OCI-LY3 (cell line): ENCODE results near the gene CAMKV.

Source experiments
- H2AFZ ChIP-seq: fragments of 200-600, 300-600 bp; shearing (Covaris generic); 2 replicates; pipeline ENCODE4 v1.6.0; 2014; ENCODE audit warnings: antibody characterized with exemption, low read depth, low read length
- H3K27ac ChIP-seq: fragments of 200-600, 300-600 bp; sonication (generic); 2 replicates; pipeline ENCODE4 v1.5.1; 2014; ENCODE audit warnings: mild to moderate bottlenecking, low read length, moderate library complexity, mixed read lengths
- H3K27me3 ChIP-seq: fragments of 200-600, 300-600 bp; sonication (generic); 2 replicates; pipeline ENCODE4 v1.6.1; 2014; ENCODE audit warnings: low read depth, low read length, mixed read lengths
- H3K36me3 ChIP-seq: fragments of 200-600, 300-600 bp; sonication (generic); replicated peaks from 2 replicates; pipeline ENCODE3; 2014; ENCODE audit warnings: low read depth, low read length, mixed read lengths
- H3K4me1 ChIP-seq: fragments of 300-600, 200-600 bp; sonication (generic); 2 replicates; pipeline ENCODE4 v1.6.1; 2014; ENCODE audit warnings: low read length, mixed read lengths
- H3K4me2 ChIP-seq: fragments of 200-600, 300-600 bp; sonication (generic); 2 replicates; pipeline ENCODE4 v1.6.1; 2014; ENCODE audit warnings: low read length, mixed read lengths
- H3K4me3 ChIP-seq: fragments of 300-600, 200-600 bp; sonication (generic); 2 replicates; pipeline ENCODE4 v1.5.1; 2014; ENCODE audit warnings: antibody characterized with exemption, mild to moderate bottlenecking, low read length, moderate library complexity
- H3K79me2 ChIP-seq: fragments of 300-600, 200-600 bp; shearing (Covaris generic); 2 replicates; pipeline ENCODE4 v1.6.1; 2014; ENCODE audit warnings: mild to moderate bottlenecking, low read length, mixed read lengths
- H3K9ac ChIP-seq: fragments of 300-600, 200-600 bp; shearing (Covaris generic); 2 replicates; pipeline ENCODE4 v1.6.0; 2014; ENCODE audit warnings: mild to moderate bottlenecking, low read length, moderate library complexity
- H3K9me3 ChIP-seq: fragments of 200-600, 300-600 bp; shearing (Covaris generic); 2 replicates; pipeline ENCODE4 v1.6.1; 2014; ENCODE audit warnings: low read length, mixed read lengths; ENCODE audit not compliant: insufficient read depth
- H4K20me1 ChIP-seq: fragments of 200-600, 300-600 bp; sonication (generic); 2 replicates; pipeline ENCODE4 v1.6.1; 2016; ENCODE audit warnings: low read length, mixed read lengths; ENCODE audit not compliant: insufficient read depth
- EZH2phosphoT487 ChIP-seq: fragments of 200-600 bp; shearing (Covaris generic); IDR thresholded peaks from 2 replicates; pipeline ENCODE4 v1.6.1; 2018; ENCODE audit warnings: antibody characterized with exemption, mixed run types, low read depth
- TF ChIP-seq, protein P1 (sequence below): fragments of 200-600, 300-600 bp; sonication (generic); IDR thresholded peaks from 2 replicates; pipeline ENCODE4 v1.5.1; 2014; ENCODE audit warnings: antibody characterized with exemption, low read length, low read depth

CAMKV gene

DNA sequence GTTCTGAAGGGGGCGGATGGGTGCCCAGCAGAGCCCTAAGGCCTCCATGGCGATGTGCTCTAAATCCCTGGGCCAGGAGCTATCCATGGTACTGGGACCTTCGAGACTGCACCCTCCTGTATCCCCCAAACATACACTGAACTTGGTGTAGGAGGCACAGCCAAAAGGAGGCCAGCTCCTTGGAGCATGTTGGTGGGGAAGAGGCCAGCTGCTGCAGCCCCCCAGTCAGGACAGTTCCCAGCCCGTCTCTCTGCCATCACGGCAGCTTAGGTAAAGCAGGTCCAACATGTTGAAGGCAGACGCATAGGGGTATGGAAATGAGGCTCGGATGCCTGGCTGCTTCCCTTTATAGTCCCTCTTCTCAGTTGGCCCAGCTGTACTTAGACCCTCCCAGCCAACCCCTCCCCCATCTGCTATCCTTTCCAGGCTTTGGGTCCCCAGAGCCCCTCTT, 1.8 kb downstream of the CAMKV start:
- H3K9me3 ChIP-seq, result no peaks in the 10 kb centered on the region

DNA sequence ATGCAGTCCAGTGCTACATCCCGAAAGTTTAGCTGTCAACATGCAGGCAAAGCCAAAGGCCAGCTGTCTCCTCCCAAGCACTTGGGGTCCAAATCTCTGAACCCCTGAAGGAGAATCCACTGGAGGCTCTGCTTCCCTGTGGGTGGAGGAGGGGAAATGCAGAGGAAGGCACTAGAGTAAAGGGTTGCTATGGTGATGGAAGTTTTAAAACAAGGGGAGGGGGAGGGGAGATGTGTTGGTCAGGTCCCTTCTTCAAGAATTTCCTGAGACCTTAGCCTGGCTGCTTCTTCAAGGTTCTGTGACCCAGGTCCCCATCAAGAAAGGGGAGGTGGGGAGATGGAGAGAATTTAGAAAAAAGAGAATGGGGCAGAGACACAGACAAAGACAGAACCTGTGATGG, 2.3 kb downstream of the CAMKV start:
- Histone ChIP-seq H3K4me3 (no peak overlapping the region), H3K79me2 (no peaks in the 10 kb centered on the region), H2AFZ (no peak overlapping the region), H3K27me3 (peaks cover 61% of the 10 kb centered on the region), H3K4me2 (no peak overlapping the region), H3K36me3 (no peaks in the 10 kb centered on the region), H3K4me1 (no peaks in the 10 kb centered on the region; the same call in 1 of the 2 replicates), H4K20me1 (no peaks in the 10 kb centered on the region), H3K9ac (no peak overlapping the region), H3K9me3 (no peaks in the 10 kb centered on the region), H3K27ac (no peak overlapping the region)
- TF ChIP-seq, protein P1, sequence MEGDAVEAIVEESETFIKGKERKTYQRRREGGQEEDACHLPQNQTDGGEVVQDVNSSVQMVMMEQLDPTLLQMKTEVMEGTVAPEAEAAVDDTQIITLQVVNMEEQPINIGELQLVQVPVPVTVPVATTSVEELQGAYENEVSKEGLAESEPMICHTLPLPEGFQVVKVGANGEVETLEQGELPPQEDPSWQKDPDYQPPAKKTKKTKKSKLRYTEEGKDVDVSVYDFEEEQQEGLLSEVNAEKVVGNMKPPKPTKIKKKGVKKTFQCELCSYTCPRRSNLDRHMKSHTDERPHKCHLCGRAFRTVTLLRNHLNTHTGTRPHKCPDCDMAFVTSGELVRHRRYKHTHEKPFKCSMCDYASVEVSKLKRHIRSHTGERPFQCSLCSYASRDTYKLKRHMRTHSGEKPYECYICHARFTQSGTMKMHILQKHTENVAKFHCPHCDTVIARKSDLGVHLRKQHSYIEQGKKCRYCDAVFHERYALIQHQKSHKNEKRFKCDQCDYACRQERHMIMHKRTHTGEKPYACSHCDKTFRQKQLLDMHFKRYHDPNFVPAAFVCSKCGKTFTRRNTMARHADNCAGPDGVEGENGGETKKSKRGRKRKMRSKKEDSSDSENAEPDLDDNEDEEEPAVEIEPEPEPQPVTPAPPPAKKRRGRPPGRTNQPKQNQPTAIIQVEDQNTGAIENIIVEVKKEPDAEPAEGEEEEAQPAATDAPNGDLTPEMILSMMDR, result no peak
- TF ChIP-seq EZH2phosphoT487, result no peak

More for the DNA sequence above, 1.8 kb downstream of the CAMKV start:
- Histone ChIP-seq H3K27ac (no peak overlapping the region), H3K4me1 (no peaks in the 10 kb centered on the region; the same call in 1 of the 2 replicates), H3K36me3 (no peaks in the 10 kb centered on the region), H3K79me2 (no peaks in the 10 kb centered on the region), H2AFZ (no peak overlapping the region), H3K27me3 (peaks cover 57% of the 10 kb centered on the region), H3K4me2 (no peak overlapping the region), H4K20me1 (no peaks in the 10 kb centered on the region), H3K9ac (no peak overlapping the region), H3K4me3 (no peak overlapping the region)
- TF ChIP-seq, protein P1, result no peak

DNA sequence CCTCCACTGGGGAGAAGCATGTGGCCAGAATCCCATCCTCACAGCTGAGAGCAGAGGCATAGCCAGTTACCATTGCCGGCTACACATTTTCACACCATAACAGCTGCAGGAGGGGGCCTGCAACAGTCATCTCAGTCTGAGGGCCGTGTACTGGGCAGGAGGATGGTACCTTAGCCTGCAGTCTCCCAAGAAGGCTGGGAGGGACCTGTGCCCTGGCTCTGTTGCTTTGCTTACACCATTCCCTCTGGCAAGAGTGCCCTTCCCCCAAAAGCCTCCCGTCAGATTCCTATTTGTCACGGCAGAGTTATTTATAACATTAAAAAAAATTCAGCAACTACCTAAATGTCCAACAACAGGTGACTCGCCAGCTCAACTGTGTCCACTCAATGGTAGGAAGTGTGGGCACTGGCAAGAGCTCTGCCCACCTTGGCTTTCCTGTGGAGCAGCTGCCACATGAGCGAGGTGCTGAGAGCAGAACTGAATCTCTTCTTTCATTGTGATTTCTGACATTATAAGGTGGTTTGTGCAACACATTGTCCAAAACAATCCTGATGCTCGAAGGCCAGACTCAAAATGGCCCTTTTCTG, 4.4 kb downstream of the CAMKV start:
- Histone ChIP-seq H3K79me2 (no peaks in the 10 kb centered on the region), H3K36me3 (no peaks in the 10 kb centered on the region), H3K4me1 (no peaks in the 10 kb centered on the region; the same call in 1 of the 2 replicates), H2AFZ (no peak overlapping the region), H4K20me1 (no peaks in the 10 kb centered on the region), H3K4me2 (no peak overlapping the region), H3K9me3 (no peaks in the 10 kb centered on the region), H3K4me3 (no peak overlapping the region), H3K27ac (no peak overlapping the region), H3K27me3 (peaks cover 52% of the 10 kb centered on the region), H3K9ac (no peak overlapping the region)
- TF ChIP-seq, protein P1, result no peak
- no peak for TF ChIP-seq EZH2phosphoT487

DNA sequence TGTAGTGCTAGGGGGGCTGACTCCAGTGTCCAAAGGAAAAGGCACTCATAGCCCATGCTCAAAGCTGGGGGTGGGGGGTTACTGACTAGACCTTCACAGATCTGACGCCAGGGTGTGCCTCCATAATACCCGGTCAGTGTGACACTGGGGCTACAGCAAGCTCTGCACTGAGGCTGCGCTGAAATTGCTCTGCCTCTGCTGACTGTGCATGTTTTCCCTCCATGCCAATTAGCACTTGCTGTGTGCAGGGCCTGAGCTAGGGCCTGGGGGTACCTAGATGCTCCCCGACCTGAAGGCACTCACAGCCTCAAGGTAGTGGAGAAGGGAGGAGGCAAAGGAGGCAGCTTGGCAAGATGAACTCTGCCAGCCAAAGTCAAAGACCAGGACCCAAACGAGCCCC, 5.2 kb downstream of the CAMKV start:
- TF ChIP-seq EZH2phosphoT487, result no peak
- TF ChIP-seq, protein P1, result no peak
- Histone ChIP-seq H3K4me3 (no peak overlapping the region), H2AFZ (no peak overlapping the region), H3K36me3 (no peaks in the 10 kb centered on the region), H3K27ac (no peak overlapping the region), H3K4me1 (no peaks in the 10 kb centered on the region; the same call in 1 of the 2 replicates), H3K4me2 (no peak overlapping the region), H3K79me2 (no peaks in the 10 kb centered on the region), H4K20me1 (no peaks in the 10 kb centered on the region), H3K9ac (no peak overlapping the region), H3K27me3 (peaks cover 50% of the 10 kb centered on the region), H3K9me3 (no peaks in the 10 kb centered on the region)
